ENCODE results near the gene DHRS11.

The DHRS11 gene

GRCh38 chr17:36616061-36617029 lies 24.7 kb downstream of the DHRS11 start:
- DNase-seq: no peak

GRCh38 chr17:36617773-36618172 lies 26.1 kb downstream of the DHRS11 start:
- DNase-seq: no peak

- DNase-seq: no peak
Measured at GRCh38 chr17:36623281-36623680, 31.6 kb downstream of the DHRS11 start.

GRCh38 chr17:36625188-36625587 lies 33.5 kb downstream of the DHRS11 start:
- no peak for DNase-seq

- no peak for DNase-seq
Measured at GRCh38 chr17:36627101-36627500, 35.4 kb downstream of the DHRS11 start.

GRCh38 chr17:36628576-36628975 lies 36.9 kb downstream of the DHRS11 start:
- no peak for DNase-seq

GRCh38 chr17:36629252-36629847 lies 37.7 kb downstream of the DHRS11 start:
- DNase-seq: peak; percentile 74

GRCh38 chr17:36629970-36630502 lies 38.4 kb downstream of the DHRS11 start:
- DNase-seq: no peak

- DNase-seq: no peak
Measured at GRCh38 chr17:36631022-36631421, 39.3 kb downstream of the DHRS11 start.

- no peak for DNase-seq
Measured at GRCh38 chr17:36632916-36633771, 41.5 kb downstream of the DHRS11 start.

GRCh38 chr17:36640346-36640745 lies 48.7 kb downstream of the DHRS11 start:
- no peak for DNase-seq

- DNase-seq: no peak
Measured at GRCh38 chr17:36640836-36641235, 49.2 kb downstream of the DHRS11 start.

- DNase-seq: no peak
Measured at GRCh38 chr17:36641331-36641876, 49.7 kb downstream of the DHRS11 start.

GRCh38 chr17:36641877-36642845 lies 50.5 kb downstream of the DHRS11 start:
- no peak for DNase-seq

- DNase-seq: no peak
Measured at GRCh38 chr17:36643086-36643685, 51.5 kb downstream of the DHRS11 start.

- no peak for DNase-seq
Measured at GRCh38 chr17:36645422-36645821, 53.7 kb downstream of the DHRS11 start.

- no peak for DNase-seq
Measured at GRCh38 chr17:36647636-36648035, 56.0 kb downstream of the DHRS11 start.

- DNase-seq: no peak
Measured at GRCh38 chr17:36650096-36650775, 58.6 kb downstream of the DHRS11 start.

Measured in NCI-H510A treated with DMSO at 0.1 percent for 48 hours (cell line).